Kidney (tissue), 14 donors: ENCODE measurements around the gene CD72. TPM values are rescaled to one million over a fixed set of nuclear protein-coding genes. Genes with fewer than 3 reads are reported as not detected.

Experiments used
- DNase-seq, 5 donors: peaks; one replicate each; pipeline ENCODE4 v3.0.0-alpha.2; 2013 to 2020
- FAIRE-seq: peaks from 2 replicates; lab custom pipeline; 2012; peaks lifted over from hg19 to GRCh38; lab: Jason Lieb, UNC
- H3K27ac ChIP-seq, 2 donors: one replicate each; pipeline ENCODE4 v1.7.0; 2013; ENCODE audit warnings: low read depth in 2 of 2, low read length in 2 of 2, inconsistent platforms in 1 of 2
- H3K27me3 ChIP-seq: one replicate; pipeline ENCODE4 v1.7.1; 2013; ENCODE audit warnings: low read length, inconsistent platforms; ENCODE audit not compliant: control insufficient read depth, insufficient read depth
- H3K36me3 ChIP-seq, 3 donors: one replicate each; pipeline versions ENCODE4 v1.7.0 to v1.7.1; 2013; ENCODE audit warnings: low read length in 3 of 3, control low read depth in 1 of 3, inconsistent platforms in 1 of 3; ENCODE audit not compliant: insufficient read depth in 3 of 3, control insufficient read depth in 2 of 3
- H3K4me1 ChIP-seq, 3 donors: one replicate each; pipeline versions ENCODE4 v1.7.0 to v1.7.1; 2013; ENCODE audit warnings: low read length in 3 of 3, inconsistent platforms in 1 of 3, low read depth in 1 of 3; ENCODE audit not compliant: control insufficient read depth in 2 of 3, insufficient read depth in 2 of 3
- H3K4me3 ChIP-seq, 3 donors: one replicate each; pipeline versions ENCODE4 v1.7.0 to v1.8.1; 2013; ENCODE audit warnings: low read length in 3 of 3, control low read depth in 1 of 3, inconsistent platforms in 1 of 3
- H3K9ac ChIP-seq, 3 donors: one replicate each; pipeline versions ENCODE4 v1.7.0 to v1.7.1; 2013; ENCODE audit warnings: low read length in 3 of 3, control low read depth in 1 of 3, inconsistent platforms in 1 of 3
- H3K9me3 ChIP-seq, 3 donors: one replicate each; pipeline versions ENCODE4 v1.7.0 to v1.7.1; 2013; ENCODE audit warnings: low read length in 3 of 3, control low read depth in 1 of 3, inconsistent platforms in 1 of 3; ENCODE audit not compliant: control insufficient read depth in 2 of 3, insufficient read depth in 1 of 3
- intact Hi-C: fragments of 100-400 bp; cut with DNase I; formaldehyde crosslinking; loops from one replicate; pipeline ENCODE4 v1.11.1; 2022
- polyA plus RNA-seq: library from polyadenylated mRNA; stranded (reverse); fragments of 350-450 nt; fragmentation: Illumina TruSeq; extraction: RNeasy Lipid Tissue Mini Kit (QIAGEN cat#74804); gene quantifications from one replicate; pipeline ENCODE4 v1.2.3, GENCODE V29; 2014; ENCODE audit warnings: low read depth, low replicate concordance; ENCODE audit not compliant: insufficient read depth
- total RNA-seq: library from RNA; stranded (reverse); fragmentation: NEBNext Ultra II Directional; extraction: Animal tissue kit (Norgen Biotek cat#: 25700); gene quantifications from one replicate; pipeline ENCODE4 v1.2.1, GENCODE V29; 2021
- TF ChIP-seq, protein P1 (sequence below): IDR thresholded peaks from 3 replicates; pipeline ENCODE4 v1.5.1; 2012; ENCODE audit warnings: mild to moderate bottlenecking, moderate library complexity, borderline replicate concordance; ENCODE audit not compliant: insufficient read depth; ENCODE audit errors: extremely low read depth
- donor health status: control.
- donor health status: control.
- donor health status: control.
- donor health status: control.
- donor health status: control.
- donor health status: DM: yes; HTN: yes; CAD: no.
- donor health status: Normal renal cell carcinoma (clear cell type).

CD72 gene
- total and polyA plus RNA-seq, 2 donors from 2014 or later, result 2.3 to 7.1 TPM

- Histone ChIP-seq H3K4me3 (peak within 1 kb of the TSS; percentile 73 to 91 (median 86)), H3K27ac (peak within 1 kb of the TSS; percentile 99 to 100), H3K9ac (peak within 1 kb of the TSS; percentile 87 to 97 (median 94)), H3K36me3 (peaks cover 0 to 10% (median 3%) of the 10 kb centered on the region in 3 donors), H3K27me3 (no peaks in the 10 kb centered on the region), H3K9me3 (no peaks in the 10 kb centered on the region), H3K4me1 (peaks cover 0 to 10% (median 9%) of the 10 kb centered on the region in 3 donors)
- TF ChIP-seq, protein P1, sequence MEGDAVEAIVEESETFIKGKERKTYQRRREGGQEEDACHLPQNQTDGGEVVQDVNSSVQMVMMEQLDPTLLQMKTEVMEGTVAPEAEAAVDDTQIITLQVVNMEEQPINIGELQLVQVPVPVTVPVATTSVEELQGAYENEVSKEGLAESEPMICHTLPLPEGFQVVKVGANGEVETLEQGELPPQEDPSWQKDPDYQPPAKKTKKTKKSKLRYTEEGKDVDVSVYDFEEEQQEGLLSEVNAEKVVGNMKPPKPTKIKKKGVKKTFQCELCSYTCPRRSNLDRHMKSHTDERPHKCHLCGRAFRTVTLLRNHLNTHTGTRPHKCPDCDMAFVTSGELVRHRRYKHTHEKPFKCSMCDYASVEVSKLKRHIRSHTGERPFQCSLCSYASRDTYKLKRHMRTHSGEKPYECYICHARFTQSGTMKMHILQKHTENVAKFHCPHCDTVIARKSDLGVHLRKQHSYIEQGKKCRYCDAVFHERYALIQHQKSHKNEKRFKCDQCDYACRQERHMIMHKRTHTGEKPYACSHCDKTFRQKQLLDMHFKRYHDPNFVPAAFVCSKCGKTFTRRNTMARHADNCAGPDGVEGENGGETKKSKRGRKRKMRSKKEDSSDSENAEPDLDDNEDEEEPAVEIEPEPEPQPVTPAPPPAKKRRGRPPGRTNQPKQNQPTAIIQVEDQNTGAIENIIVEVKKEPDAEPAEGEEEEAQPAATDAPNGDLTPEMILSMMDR, result peak; percentile 34
- DNase-seq (peak; percentile 97 to 99 (median 99)), FAIRE-seq (peak; percentile 87)
- intact Hi-C loops, result no loop called here
Observed at GRCh38 chr9:35657546-35658136, 39.4 kb upstream of the CD72 start, which contains the start of gene RMRP. TSS of gene RMRP (minus strand) at chr9:35658019.

DNA sequence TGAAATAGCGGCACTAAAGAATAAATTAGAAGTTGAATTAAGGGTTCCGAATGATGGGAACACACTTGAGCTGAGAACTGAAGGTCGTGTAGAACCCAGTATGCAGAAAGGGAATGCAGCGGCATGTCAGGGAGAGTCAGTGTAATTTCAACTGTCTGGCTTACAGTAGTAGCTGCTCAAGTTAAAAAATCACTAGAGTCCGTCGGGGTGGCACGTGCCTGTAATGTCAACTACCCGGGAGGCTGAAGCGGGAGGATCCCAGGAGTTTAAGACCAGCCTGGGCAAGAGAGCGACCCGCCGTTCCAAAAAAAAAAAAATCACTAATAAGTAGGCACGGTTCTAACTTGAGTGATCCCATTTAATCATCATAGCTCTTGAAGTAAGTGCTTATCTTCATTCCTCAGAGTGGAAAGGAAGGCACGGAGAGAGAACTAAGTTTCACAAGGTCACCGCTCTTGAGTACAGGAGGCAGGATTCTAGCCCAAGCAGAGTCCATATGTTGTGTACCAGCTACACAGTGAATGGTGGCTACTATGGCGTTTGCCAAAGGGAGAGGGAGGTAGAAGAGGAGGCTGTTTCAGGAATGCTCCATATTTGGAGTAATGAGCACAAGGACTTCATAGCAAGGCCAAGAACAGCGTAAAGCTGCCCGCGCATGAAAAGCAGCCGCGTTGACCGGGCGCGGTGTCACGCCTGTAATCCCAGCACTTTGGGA, 38.8 kb upstream of the CD72 start:
- no peaks in the 10 kb centered on the region for H3K9me3 ChIP-seq
- peak overlapping the region; percentile 57 to 86 (median 73) for H3K4me3 ChIP-seq
- H3K4me1 ChIP-seq, result peaks cover 0 to 10% (median 9%) of the 10 kb centered on the region in 3 donors
- FAIRE-seq, result no peak
- peaks cover 0 to 10% (median 3%) of the 10 kb centered on the region in 3 donors for H3K36me3 ChIP-seq
- intact Hi-C loops, result no loop called here
- H3K9ac ChIP-seq, result peak overlapping the region; percentile 65 to 97 (median 74)
- no peaks in the 10 kb centered on the region for H3K27me3 ChIP-seq
- H3K27ac ChIP-seq, result peak overlapping the region; percentile 99 to 100
- peak in 2 of 5 donors; percentile 59 to 69 for DNase-seq
- TF ChIP-seq, protein P1, result no peak

- TF ChIP-seq, protein P1, result no peak
- no peaks in the 10 kb centered on the region for H3K27me3 ChIP-seq
- FAIRE-seq (no peak), DNase-seq (peak in 2 of 5 donors; percentile 52 to 60)
- intact Hi-C loops, result no loop called here
- no peaks in the 10 kb centered on the region for H3K9me3 ChIP-seq
- H3K36me3 ChIP-seq, result peaks cover 0 to 10% (median 3%) of the 10 kb centered on the region in 3 donors
- no peak overlapping the region for H3K4me3 ChIP-seq
- H3K9ac ChIP-seq, result no peak overlapping the region
- no peak overlapping the region for H3K27ac ChIP-seq
- peaks cover 0 to 10% (median 9%) of the 10 kb centered on the region in 3 donors for H3K4me1 ChIP-seq
Observed at GRCh38 chr9:35656348-35656747, 38.1 kb upstream of the CD72 start.
